HepG2 (cell line): ENCODE results near the gene MFAP4. TPM values are rescaled to one million over a fixed set of nuclear protein-coding genes. Genes with fewer than 3 reads are reported as not detected.
A peak's percentile ranks its signal among the peaks of the same experiment; 100 is the strongest.

Experiments used
- AKAP8 ChIP-seq: sonication (generic); formaldehyde crosslinking; IDR thresholded peaks from 2 replicates; pipeline ENCODE4 v1.5.1; 2020; ENCODE audit warnings: mild to moderate bottlenecking, missing genetic modification reagents
- ARNT2 ChIP-seq: sonication (generic); formaldehyde crosslinking; IDR thresholded peaks from 2 replicates; pipeline ENCODE4 v1.8.0; 2022; ENCODE audit warnings: mild to moderate bottlenecking, low read depth, missing genetic modification reagents, moderate library complexity
- ATF5 ChIP-seq: sonication (generic); formaldehyde crosslinking; IDR thresholded peaks from 2 replicates; pipeline ENCODE4 v1.4.0; 2020; ENCODE audit warnings: mild to moderate bottlenecking, low read depth, missing genetic modification reagents
- ATM ChIP-seq: fragments of 450-650 bp; IDR thresholded peaks from 2 replicates; pipeline ENCODE4 v1.7.1; 2017; ENCODE audit warnings: mild to moderate bottlenecking, borderline replicate concordance
- KLF9 ChIP-seq: IDR thresholded peaks from 2 replicates; pipeline ENCODE4 v1.6.1; 2016; ENCODE audit warnings: low read depth
- MAFG ChIP-seq: sonication (generic); formaldehyde crosslinking; IDR thresholded peaks from 2 replicates; pipeline ENCODE4 v1.5.1; 2020; ENCODE audit warnings: mild to moderate bottlenecking, missing genetic modification reagents
- POLR2G ChIP-seq: fragments of 200-400 bp; formaldehyde crosslinking; IDR thresholded peaks from 2 replicates; pipeline ENCODE4 v1.6.1; 2018; ENCODE audit warnings: mild to moderate bottlenecking, low read depth, low read length, moderate library complexity
- TBX2 ChIP-seq: sonication (generic); formaldehyde crosslinking; IDR thresholded peaks from 2 replicates; pipeline ENCODE4 v1.5.0; 2020; ENCODE audit warnings: missing genetic modification reagents, mild to moderate bottlenecking, borderline replicate concordance
- THAP7 ChIP-seq: sonication (generic); formaldehyde crosslinking; IDR thresholded peaks from 2 replicates; pipeline ENCODE4 v1.8.1; 2023; ENCODE audit warnings: mild to moderate bottlenecking, missing genetic modification reagents
- YEATS4 ChIP-seq: sonication (generic); formaldehyde crosslinking; IDR thresholded peaks from 2 replicates; pipeline ENCODE4 v1.4.0; 2020; ENCODE audit warnings: missing genetic modification reagents, borderline replicate concordance
- ZBTB7B ChIP-seq: sonication (generic); formaldehyde crosslinking; IDR thresholded peaks from 2 replicates; pipeline ENCODE4 v1.4.0; 2020; ENCODE audit warnings: missing genetic modification reagents
- ZNF784 ChIP-seq: sonication (generic); formaldehyde crosslinking; IDR thresholded peaks from 2 replicates; pipeline ENCODE4 v1.5.1; 2020; ENCODE audit warnings: missing genetic modification reagents, mild to moderate bottlenecking, borderline replicate concordance
- polyA plus RNA-seq, 8 experiments: library from polyadenylated mRNA; depleted of rRNA in 3 of 8; stranded (reverse) in 7 of 8; unstranded in 1 of 8; fragments of >200 nt; fragmentation: Illumina TruSeq in 4 of 8; extraction: Trizol in 4 of 8; gene quantifications; 2 replicates each; pipeline versions ENCODE4 v1.2.1 to v1.2.3, GENCODE V29; 2011 to 2016; ENCODE audit warnings: low read depth in 4 of 8, missing spikeins in 1 of 8, mixed read lengths in 1 of 8; ENCODE audit not compliant: insufficient read depth in 1 of 8
- total RNA-seq, 5 experiments: library from RNA; depleted of rRNA; stranded (reverse); fragments of >200 nt; fragmentation: Illumina TruSeq; extraction: Trizol; gene quantifications; 2 replicates each; pipeline ENCODE4 v1.2.3, GENCODE V29; 2016; ENCODE audit warnings: low read depth in 1 of 5
- TF ChIP-seq, protein P1 (sequence below), 2 experiments: fragments of 450-650 bp in 1 of 2; sonication (generic) in 1 of 2; formaldehyde crosslinking; IDR thresholded peaks; 2 replicates each; pipeline versions ENCODE4 v1.5.0 to v1.8.0; 2020 to 2022; ENCODE audit warnings: mild to moderate bottlenecking in 1 of 2, missing genetic modification reagents in 1 of 2
- TF ChIP-seq, protein P2 (sequence below): sonication (generic); formaldehyde crosslinking; IDR thresholded peaks from 2 replicates; pipeline ENCODE4 v1.9.0; 2021; ENCODE audit warnings: mild to moderate bottlenecking, missing genetic modification reagents
- TF ChIP-seq, protein P3 (sequence below): sonication (generic); formaldehyde crosslinking; IDR thresholded peaks from 2 replicates; pipeline ENCODE4 v1.4.0; 2020; ENCODE audit warnings: missing genetic modification reagents

The MFAP4 gene
- total and polyA plus RNA-seq, 2 of the 13 experiments (the other 11 are each of a cell fraction or from before 2014, with no cell fraction given) = 0.08 TPM; not detected in 1

DNA sequence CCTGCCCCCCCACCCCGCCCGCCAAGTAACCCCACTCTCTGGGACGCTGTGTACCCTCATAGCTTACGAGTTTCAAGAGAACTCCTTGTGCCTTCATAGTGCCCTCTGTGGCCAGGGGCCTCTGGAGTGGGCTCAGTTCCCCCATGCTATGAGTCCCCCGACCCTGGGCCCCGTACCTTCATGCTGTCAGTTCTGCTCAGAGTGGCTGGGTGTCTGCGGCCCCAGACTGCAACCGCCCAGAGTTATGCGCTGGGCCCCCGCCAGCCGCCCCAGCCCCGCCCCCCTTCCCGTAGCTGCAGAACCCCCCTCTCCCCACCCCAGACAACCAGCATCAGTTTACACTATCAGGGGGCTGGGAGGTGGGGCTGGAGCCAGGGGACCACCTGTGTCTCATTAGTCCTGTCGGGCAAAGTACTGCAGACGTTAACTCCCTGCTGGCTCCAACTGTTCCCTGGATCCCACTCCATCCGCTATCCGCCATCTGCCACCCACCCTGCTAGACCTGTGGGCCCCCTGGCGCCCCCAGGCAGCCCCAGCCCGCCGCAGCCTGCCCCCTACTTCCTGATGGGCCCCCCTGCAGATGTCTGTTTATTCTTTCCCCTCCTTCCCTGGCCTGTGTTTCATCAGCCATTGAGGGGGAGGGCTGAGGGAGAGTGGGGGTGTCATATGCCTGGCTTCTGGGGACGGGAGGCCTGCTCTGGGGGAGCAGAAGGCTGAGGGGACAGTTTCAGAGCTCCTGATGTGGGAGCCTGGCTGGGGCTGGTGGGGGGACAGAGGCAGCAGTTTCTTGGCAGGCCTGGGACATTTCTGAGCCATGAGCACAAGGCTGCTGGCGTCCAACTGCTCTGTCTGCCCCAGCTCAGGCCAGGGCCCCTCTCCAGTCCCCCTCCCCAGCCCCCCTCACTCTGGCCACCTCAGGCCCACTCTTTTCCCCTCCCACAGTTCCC is at the start of gene MFAP4 (continued):
- TF ChIP-seq POLR2G = no peak
- TF ChIP-seq ATF5 (CRISPR knock-in tag) = no peak
- no peak for TF ChIP-seq TBX2 (CRISPR knock-in tag)
- TF ChIP-seq, protein P1, sequence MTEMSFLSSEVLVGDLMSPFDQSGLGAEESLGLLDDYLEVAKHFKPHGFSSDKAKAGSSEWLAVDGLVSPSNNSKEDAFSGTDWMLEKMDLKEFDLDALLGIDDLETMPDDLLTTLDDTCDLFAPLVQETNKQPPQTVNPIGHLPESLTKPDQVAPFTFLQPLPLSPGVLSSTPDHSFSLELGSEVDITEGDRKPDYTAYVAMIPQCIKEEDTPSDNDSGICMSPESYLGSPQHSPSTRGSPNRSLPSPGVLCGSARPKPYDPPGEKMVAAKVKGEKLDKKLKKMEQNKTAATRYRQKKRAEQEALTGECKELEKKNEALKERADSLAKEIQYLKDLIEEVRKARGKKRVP (CRISPR knock-in tag; IDR thresholded peaks at IDR 0.05) = peak in 1 of 2 experiments; percentile 92; a peak in 2 of 4 replicates
- no peak for TF ChIP-seq ARNT2 (CRISPR knock-in tag)
- TF ChIP-seq, protein P2, sequence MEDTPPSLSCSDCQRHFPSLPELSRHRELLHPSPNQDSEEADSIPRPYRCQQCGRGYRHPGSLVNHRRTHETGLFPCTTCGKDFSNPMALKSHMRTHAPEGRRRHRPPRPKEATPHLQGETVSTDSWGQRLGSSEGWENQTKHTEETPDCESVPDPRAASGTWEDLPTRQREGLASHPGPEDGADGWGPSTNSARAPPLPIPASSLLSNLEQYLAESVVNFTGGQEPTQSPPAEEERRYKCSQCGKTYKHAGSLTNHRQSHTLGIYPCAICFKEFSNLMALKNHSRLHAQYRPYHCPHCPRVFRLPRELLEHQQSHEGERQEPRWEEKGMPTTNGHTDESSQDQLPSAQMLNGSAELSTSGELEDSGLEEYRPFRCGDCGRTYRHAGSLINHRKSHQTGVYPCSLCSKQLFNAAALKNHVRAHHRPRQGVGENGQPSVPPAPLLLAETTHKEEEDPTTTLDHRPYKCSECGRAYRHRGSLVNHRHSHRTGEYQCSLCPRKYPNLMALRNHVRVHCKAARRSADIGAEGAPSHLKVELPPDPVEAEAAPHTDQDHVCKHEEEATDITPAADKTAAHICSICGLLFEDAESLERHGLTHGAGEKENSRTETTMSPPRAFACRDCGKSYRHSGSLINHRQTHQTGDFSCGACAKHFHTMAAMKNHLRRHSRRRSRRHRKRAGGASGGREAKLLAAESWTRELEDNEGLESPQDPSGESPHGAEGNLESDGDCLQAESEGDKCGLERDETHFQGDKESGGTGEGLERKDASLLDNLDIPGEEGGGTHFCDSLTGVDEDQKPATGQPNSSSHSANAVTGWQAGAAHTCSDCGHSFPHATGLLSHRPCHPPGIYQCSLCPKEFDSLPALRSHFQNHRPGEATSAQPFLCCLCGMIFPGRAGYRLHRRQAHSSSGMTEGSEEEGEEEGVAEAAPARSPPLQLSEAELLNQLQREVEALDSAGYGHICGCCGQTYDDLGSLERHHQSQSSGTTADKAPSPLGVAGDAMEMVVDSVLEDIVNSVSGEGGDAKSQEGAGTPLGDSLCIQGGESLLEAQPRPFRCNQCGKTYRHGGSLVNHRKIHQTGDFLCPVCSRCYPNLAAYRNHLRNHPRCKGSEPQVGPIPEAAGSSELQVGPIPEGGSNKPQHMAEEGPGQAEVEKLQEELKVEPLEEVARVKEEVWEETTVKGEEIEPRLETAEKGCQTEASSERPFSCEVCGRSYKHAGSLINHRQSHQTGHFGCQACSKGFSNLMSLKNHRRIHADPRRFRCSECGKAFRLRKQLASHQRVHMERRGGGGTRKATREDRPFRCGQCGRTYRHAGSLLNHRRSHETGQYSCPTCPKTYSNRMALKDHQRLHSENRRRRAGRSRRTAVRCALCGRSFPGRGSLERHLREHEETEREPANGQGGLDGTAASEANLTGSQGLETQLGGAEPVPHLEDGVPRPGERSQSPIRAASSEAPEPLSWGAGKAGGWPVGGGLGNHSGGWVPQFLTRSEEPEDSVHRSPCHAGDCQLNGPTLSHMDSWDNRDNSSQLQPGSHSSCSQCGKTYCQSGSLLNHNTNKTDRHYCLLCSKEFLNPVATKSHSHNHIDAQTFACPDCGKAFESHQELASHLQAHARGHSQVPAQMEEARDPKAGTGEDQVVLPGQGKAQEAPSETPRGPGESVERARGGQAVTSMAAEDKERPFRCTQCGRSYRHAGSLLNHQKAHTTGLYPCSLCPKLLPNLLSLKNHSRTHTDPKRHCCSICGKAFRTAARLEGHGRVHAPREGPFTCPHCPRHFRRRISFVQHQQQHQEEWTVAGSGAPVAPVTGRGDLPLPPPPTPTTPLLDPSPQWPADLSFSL (CRISPR knock-in tag) = no peak
- TF ChIP-seq MAFG (CRISPR knock-in tag) = no peak
- no peak for TF ChIP-seq THAP7 (CRISPR knock-in tag)
- TF ChIP-seq, protein P3, sequence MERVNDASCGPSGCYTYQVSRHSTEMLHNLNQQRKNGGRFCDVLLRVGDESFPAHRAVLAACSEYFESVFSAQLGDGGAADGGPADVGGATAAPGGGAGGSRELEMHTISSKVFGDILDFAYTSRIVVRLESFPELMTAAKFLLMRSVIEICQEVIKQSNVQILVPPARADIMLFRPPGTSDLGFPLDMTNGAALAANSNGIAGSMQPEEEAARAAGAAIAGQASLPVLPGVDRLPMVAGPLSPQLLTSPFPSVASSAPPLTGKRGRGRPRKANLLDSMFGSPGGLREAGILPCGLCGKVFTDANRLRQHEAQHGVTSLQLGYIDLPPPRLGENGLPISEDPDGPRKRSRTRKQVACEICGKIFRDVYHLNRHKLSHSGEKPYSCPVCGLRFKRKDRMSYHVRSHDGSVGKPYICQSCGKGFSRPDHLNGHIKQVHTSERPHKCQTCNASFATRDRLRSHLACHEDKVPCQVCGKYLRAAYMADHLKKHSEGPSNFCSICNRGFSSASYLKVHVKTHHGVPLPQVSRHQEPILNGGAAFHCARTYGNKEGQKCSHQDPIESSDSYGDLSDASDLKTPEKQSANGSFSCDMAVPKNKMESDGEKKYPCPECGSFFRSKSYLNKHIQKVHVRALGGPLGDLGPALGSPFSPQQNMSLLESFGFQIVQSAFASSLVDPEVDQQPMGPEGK (CRISPR knock-in tag) = peak; percentile 82
- TF ChIP-seq ATM = no peak
- 0 out of 2 replicates have a peak, but pooled peaks have one; percentile 0 for TF ChIP-seq AKAP8 (CRISPR knock-in tag)
- TF ChIP-seq ZNF784 (CRISPR knock-in tag) = no peak
- TF ChIP-seq YEATS4 (CRISPR knock-in tag) = no peak
- TF ChIP-seq KLF9 (CRISPR knock-in tag) = no peak
- TF ChIP-seq ZBTB7B (CRISPR knock-in tag) = 0 out of 2 replicates have a peak, but pooled peaks have one; percentile 10
